Chondrocyte (in vitro differentiated cells): ENCODE data around the gene RNF157. TPM values are rescaled to one million over a fixed set of nuclear protein-coding genes. Genes with fewer than 3 reads are reported as not detected.

Experiments used
- DNase-seq: peaks from one replicate; pipeline ENCODE4 v3.0.0; 2021; ENCODE audit warnings: mixed read lengths, low spot score
- H3K27ac Mint-ChIP-seq: one replicate; pipeline ENCODE4 v1.8.0; 2021; ENCODE audit warnings: mild to moderate bottlenecking, moderate library complexity, mixed read lengths; ENCODE audit not compliant: unreplicated experiment
- H3K27me3 Mint-ChIP-seq: 2 replicates; pipeline ENCODE4 v1.8.0; 2021; ENCODE audit warnings: low read depth, mixed read lengths
- H3K36me3 Mint-ChIP-seq: 2 replicates; pipeline ENCODE4 v1.8.0; 2021; ENCODE audit warnings: low read depth, mixed read lengths
- H3K4me1 Mint-ChIP-seq: 2 replicates; pipeline ENCODE4 v1.8.0; 2021; ENCODE audit warnings: low read depth, mild to moderate bottlenecking, mixed read lengths
- H3K4me3 Mint-ChIP-seq: one replicate; pipeline ENCODE4 v1.8.0; 2021; ENCODE audit warnings: mild to moderate bottlenecking, moderate library complexity, mixed read lengths; ENCODE audit not compliant: unreplicated experiment
- H3K9me3 Mint-ChIP-seq: 2 replicates; pipeline ENCODE4 v1.8.0; 2021; ENCODE audit warnings: low read depth, mixed read lengths
- total RNA-seq: library from RNA; stranded (reverse); gene quantifications from 3 replicates; pipeline ENCODE4 v1.2.1, GENCODE V29; 2021
- TF ChIP-seq, protein P1 (sequence below): fragments of 200-600 bp; sonication (generic); IDR thresholded peaks from 2 replicates; pipeline ENCODE4 v1.5.0; 2021; ENCODE audit warnings: antibody characterized with exemption, mild to moderate bottlenecking, moderate library complexity

RNF157 gene
- total RNA-seq, 1 donor from 2014 or later: 1.5 TPM

DNA sequence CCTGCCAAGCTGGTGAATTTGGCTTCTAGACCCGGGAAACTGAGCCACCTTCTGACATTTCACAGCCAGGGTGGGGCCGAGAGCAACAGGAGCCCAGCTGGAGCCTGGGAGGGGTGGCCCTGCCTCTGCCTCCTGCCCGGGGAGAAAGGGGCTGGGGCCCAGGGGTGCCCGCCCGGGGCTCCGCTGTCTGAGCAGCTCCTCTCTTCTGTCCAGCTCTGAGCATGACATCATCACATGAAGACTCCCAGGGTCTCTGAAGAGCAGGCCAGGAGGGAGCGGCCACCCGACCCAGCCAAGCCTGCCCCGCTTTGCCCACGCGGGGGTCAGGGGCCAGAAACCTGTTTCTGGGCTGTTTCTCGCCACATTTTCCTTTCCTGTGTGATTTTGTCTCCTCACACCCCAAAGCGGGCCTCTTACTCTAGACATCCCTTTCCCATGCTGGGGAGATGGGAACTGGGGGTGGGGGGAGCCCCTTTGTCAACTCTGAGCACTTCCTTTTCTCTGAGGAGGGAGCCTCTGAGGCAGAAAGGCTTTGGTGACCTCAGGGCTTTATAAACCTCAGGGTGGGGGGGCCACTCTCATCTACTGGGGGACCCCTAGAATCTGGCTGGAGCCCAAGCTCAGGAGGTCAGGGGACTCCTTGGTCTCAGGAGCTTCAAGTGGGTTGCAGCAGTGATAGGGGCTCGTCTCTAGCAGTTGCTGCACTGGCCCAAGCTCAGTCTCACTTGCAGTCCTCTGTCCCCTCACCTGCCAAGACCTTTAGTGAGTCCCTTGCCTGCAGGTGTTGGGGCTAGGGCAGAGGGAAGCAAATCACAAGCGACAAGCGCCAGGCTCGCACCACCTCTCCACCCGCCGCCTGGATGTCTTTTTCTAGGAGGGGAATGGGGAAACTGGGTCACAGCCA, 32.5 kb upstream of the RNF157 start:
- no peak for DNase-seq
- H3K36me3 Mint-ChIP-seq: peaks cover 3% of the 10 kb centered on the region
- no peak overlapping the region for H3K27ac Mint-ChIP-seq

DNA sequence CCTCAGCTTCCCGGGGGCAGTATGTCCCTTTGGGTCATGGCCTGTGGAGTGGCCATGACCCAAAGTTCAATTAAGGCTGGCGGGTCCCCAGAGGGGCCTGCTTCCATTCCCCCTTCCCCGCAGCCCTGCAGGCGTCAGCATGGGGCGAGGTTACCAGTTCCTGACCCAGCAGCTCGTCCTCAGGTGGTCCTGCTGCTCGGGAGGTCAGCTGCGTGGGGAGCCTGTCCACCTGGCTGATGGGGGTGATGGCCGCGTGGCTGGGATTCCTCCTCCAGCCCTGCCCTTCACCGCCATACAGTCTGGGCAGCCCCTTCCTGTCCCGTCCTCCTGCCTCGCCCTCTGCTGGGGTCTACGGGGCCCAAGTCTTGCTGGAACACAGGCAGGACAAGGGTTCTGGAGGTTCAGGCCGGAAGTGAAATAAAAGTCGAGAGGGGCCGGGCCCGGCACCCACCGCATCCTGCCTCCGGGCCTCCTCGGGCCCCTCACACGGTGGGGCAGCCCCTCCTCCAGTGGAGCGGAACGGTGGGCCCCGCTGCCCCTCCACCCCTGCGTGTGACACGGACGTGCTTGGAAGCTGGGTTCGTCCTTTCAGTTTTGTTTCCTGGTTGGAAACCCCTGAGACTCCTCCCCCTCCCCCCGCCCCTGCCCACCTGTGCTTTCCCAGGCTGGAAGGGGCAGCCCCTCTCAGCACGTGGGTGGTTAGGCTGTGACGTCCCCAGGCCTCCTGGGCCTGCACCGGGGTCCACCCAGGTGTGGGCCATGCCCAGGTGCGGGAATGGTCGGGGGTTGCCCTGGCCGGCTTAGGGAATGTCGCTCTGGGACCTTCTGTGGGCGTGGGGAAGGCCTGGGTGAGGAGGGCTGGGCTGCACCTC, 31.6 kb upstream of the RNF157 start:
- H3K27ac Mint-ChIP-seq: no peak overlapping the region
- H3K27me3 Mint-ChIP-seq: no peaks in the 10 kb centered on the region
- no peaks in the 10 kb centered on the region for H3K36me3 Mint-ChIP-seq
- no peak for DNase-seq
- no peak overlapping the region for H3K4me3 Mint-ChIP-seq
- H3K4me1 Mint-ChIP-seq: peaks cover 13% of the 10 kb centered on the region
- TF ChIP-seq, protein P1, sequence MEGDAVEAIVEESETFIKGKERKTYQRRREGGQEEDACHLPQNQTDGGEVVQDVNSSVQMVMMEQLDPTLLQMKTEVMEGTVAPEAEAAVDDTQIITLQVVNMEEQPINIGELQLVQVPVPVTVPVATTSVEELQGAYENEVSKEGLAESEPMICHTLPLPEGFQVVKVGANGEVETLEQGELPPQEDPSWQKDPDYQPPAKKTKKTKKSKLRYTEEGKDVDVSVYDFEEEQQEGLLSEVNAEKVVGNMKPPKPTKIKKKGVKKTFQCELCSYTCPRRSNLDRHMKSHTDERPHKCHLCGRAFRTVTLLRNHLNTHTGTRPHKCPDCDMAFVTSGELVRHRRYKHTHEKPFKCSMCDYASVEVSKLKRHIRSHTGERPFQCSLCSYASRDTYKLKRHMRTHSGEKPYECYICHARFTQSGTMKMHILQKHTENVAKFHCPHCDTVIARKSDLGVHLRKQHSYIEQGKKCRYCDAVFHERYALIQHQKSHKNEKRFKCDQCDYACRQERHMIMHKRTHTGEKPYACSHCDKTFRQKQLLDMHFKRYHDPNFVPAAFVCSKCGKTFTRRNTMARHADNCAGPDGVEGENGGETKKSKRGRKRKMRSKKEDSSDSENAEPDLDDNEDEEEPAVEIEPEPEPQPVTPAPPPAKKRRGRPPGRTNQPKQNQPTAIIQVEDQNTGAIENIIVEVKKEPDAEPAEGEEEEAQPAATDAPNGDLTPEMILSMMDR: no peak
- no peaks in the 10 kb centered on the region for H3K9me3 Mint-ChIP-seq

More for the DNA sequence above, 32.5 kb upstream of the RNF157 start:
- H3K27me3 Mint-ChIP-seq: no peaks in the 10 kb centered on the region
- H3K4me3 Mint-ChIP-seq: no peak overlapping the region
- peaks cover 11% of the 10 kb centered on the region for H3K4me1 Mint-ChIP-seq
- TF ChIP-seq, protein P1: no peak
- no peaks in the 10 kb centered on the region for H3K9me3 Mint-ChIP-seq

- no peak overlapping the region for H3K27ac Mint-ChIP-seq
- H3K4me3 Mint-ChIP-seq: no peak overlapping the region
- no peaks in the 10 kb centered on the region for H3K9me3 Mint-ChIP-seq
- TF ChIP-seq, protein P1: no peak
- no peak for DNase-seq
- peaks cover 18% of the 10 kb centered on the region for H3K4me1 Mint-ChIP-seq
- no peaks in the 10 kb centered on the region for H3K27me3 Mint-ChIP-seq
- no peaks in the 10 kb centered on the region for H3K36me3 Mint-ChIP-seq
Observed at GRCh38 chr17:76270770-76271668, 30.7 kb upstream of the RNF157 start.

DNA sequence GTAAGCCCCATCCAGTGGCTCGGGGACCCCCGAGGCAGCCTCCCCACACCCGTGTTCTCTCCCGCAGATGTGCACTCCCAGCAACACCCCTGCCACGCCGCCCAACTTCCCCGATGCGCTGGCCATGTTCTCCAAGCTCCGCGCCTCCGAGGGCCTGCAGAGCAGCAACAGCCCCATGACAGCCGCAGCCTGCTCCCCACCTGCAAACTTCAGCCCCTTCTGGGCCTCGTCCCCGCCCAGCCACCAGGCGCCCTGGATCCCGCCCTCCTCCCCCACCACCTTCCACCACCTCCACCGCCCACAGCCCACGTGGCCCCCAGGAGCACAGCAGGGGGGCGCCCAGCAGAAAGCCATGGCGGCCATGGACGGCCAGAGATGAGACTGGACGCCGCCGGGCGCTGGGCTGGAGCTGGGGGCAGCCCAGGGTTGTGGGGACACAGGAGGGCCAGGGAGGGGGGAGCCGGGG, 29.9 kb upstream of the RNF157 start:
- Mint-ChIP-seq H3K4me3 (no peak overlapping the region), H3K9me3 (no peaks in the 10 kb centered on the region), H3K27ac (no peak overlapping the region), H3K27me3 (no peaks in the 10 kb centered on the region), H3K36me3 (no peaks in the 10 kb centered on the region), H3K4me1 (peaks cover 18% of the 10 kb centered on the region)
- no peak for DNase-seq
- TF ChIP-seq, protein P1: no peak
